ENCODE results near the gene UBE2J2. TPM values are rescaled to one million over a fixed set of nuclear protein-coding genes. Genes with fewer than 3 reads are reported as not detected.

Gene UBE2J2
- total RNA-seq, 1 donor: 32.6 TPM

- no peak overlapping the region for H3K4me2 ChIP-seq (ENCODE audit: insufficient read depth, low read length)
- no peak overlapping the region for H2AFZ ChIP-seq (ENCODE audit: low read length)
- H4K20me1 ChIP-seq (ENCODE audit: insufficient read depth, low read length): peaks cover 16% of the 10 kb centered on the region
- H3K9me3 ChIP-seq (ENCODE audit: low read depth, low read length): no peaks in the 10 kb centered on the region
- H3K27me3 ChIP-seq (ENCODE audit: insufficient read depth, low read length): no peaks in the 10 kb centered on the region
- no peak overlapping the region for H3K27ac ChIP-seq (ENCODE audit: low read depth, low read length)
- H3K4me1 ChIP-seq (ENCODE audit: insufficient read depth, low read length): no peaks in the 10 kb centered on the region
- H3K36me3 ChIP-seq (ENCODE audit: insufficient read depth, low read length): peaks cover 27% of the 10 kb centered on the region
- peaks cover 4% of the 10 kb centered on the region for H3K79me2 ChIP-seq (ENCODE audit: insufficient read depth, low read length)
- DNase-seq (ENCODE audit: insufficient read length, low spot score, missing footprints): no peak
- no peak overlapping the region for H3K4me3 ChIP-seq (ENCODE audit: insufficient read depth, low read length)
- TF ChIP-seq CTCF (IDR thresholded peaks at IDR 0.05; ENCODE audit: extremely low read depth, low read depth, low read length): no peak
Measured at GRCh38 chr1:1218524-1219200, 55.0 kb downstream of the UBE2J2 start.

GRCh38 chr1:1217621-1218523 is 55.8 kb downstream of the UBE2J2 start:
- Histone ChIP-seq H3K4me1 (ENCODE audit: insufficient read depth, low read length) (no peaks in the 10 kb centered on the region), H3K79me2 (ENCODE audit: insufficient read depth, low read length) (peaks cover 1% of the 10 kb centered on the region), H3K27ac (ENCODE audit: low read depth, low read length) (no peak overlapping the region), H3K36me3 (ENCODE audit: insufficient read depth, low read length) (peaks cover 21% of the 10 kb centered on the region), H2AFZ (ENCODE audit: low read length) (no peak overlapping the region), H3K4me2 (ENCODE audit: insufficient read depth, low read length) (no peak overlapping the region), H3K27me3 (ENCODE audit: insufficient read depth, low read length) (no peaks in the 10 kb centered on the region), H3K4me3 (ENCODE audit: insufficient read depth, low read length) (no peak overlapping the region), H3K9me3 (ENCODE audit: low read depth, low read length) (no peaks in the 10 kb centered on the region), H4K20me1 (ENCODE audit: insufficient read depth, low read length) (peaks cover 10% of the 10 kb centered on the region)
- peak; percentile 97 for DNase-seq (ENCODE audit: insufficient read length, low spot score, missing footprints)
- no peak for TF ChIP-seq CTCF (IDR thresholded peaks at IDR 0.05; ENCODE audit: extremely low read depth, low read depth, low read length)

- Histone ChIP-seq H3K27me3 (ENCODE audit: insufficient read depth, low read length) (no peaks in the 10 kb centered on the region), H3K4me2 (ENCODE audit: insufficient read depth, low read length) (no peak overlapping the region), H3K27ac (ENCODE audit: low read depth, low read length) (no peak overlapping the region), H2AFZ (ENCODE audit: low read length) (no peak overlapping the region), H3K79me2 (ENCODE audit: insufficient read depth, low read length) (no peaks in the 10 kb centered on the region), H4K20me1 (ENCODE audit: insufficient read depth, low read length) (peaks cover 8% of the 10 kb centered on the region), H3K4me1 (ENCODE audit: insufficient read depth, low read length) (no peaks in the 10 kb centered on the region), H3K9me3 (ENCODE audit: low read depth, low read length) (no peaks in the 10 kb centered on the region), H3K4me3 (ENCODE audit: insufficient read depth, low read length) (no peak overlapping the region), H3K36me3 (ENCODE audit: insufficient read depth, low read length) (peaks cover 14% of the 10 kb centered on the region)
- no peak for TF ChIP-seq CTCF (IDR thresholded peaks at IDR 0.05; ENCODE audit: extremely low read depth, low read depth, low read length)
- DNase-seq (ENCODE audit: insufficient read length, low spot score, missing footprints): no peak
Measured at GRCh38 chr1:1216770-1217620, 56.7 kb downstream of the UBE2J2 start.
